IPS DF 6.9 (cell line): ENCODE results near the gene JMJD7.

Source experiments
- DNase-seq: peaks from one replicate; pipeline ENCODE4 v3.0.0-alpha.2; 2013; ENCODE audit warnings: low read depth, low spot score
- H3K27ac ChIP-seq: one replicate; pipeline ENCODE4 v1.5.1; 2013; ENCODE audit warnings: low read length, control low read depth
- H3K27me3 ChIP-seq: 2 replicates; pipeline ENCODE4 v1.6.1; 2013; ENCODE audit warnings: mild to moderate bottlenecking, low read length; ENCODE audit not compliant: control insufficient read depth, insufficient read depth
- H3K36me3 ChIP-seq: 2 replicates; pipeline ENCODE4 v1.6.1; 2013; ENCODE audit warnings: low read length; ENCODE audit not compliant: control insufficient read depth, insufficient read depth
- H3K4me1 ChIP-seq: 2 replicates; pipeline ENCODE4 v1.6.1; 2013; ENCODE audit warnings: low read length; ENCODE audit not compliant: control insufficient read depth, insufficient read depth
- H3K4me3 ChIP-seq: 2 replicates; pipeline ENCODE4 v1.5.1; 2013; ENCODE audit warnings: mild to moderate bottlenecking, low read length
- H3K9me3 ChIP-seq: 2 replicates; pipeline ENCODE4 v1.6.1; 2013; ENCODE audit warnings: low read length, inconsistent platforms; ENCODE audit not compliant: control insufficient read depth, insufficient read depth
- WGBS: extraction: QIAGEN DNeasy Blood & Tissue Kit; methylation state at CpG from one replicate; pipeline ENCODE4 v1.1.7; 2013; ENCODE audit warnings: mixed read lengths, missing lambda C conversion rate; ENCODE audit not compliant: insufficient read length, insufficient coverage; 5-methylcytosine and 5-hydroxymethylcytosine counted together

JMJD7 gene

GRCh38 chr15:41881920-41882688, 54.2 kb downstream of the JMJD7 start:
- Histone ChIP-seq H3K27me3 (peaks cover 14% of the 10 kb centered on the region; the same call in 1 of the 2 replicates), H3K4me1 (peaks cover 2% of the 10 kb centered on the region; the same call in 1 of the 2 replicates), H3K27ac (no peak overlapping the region), H3K9me3 (no peaks in the 10 kb centered on the region), H3K4me3 (peak overlapping the region; percentile 39; the same call in 1 of the 2 replicates), H3K36me3 (no peaks in the 10 kb centered on the region; the same call in 1 of the 2 replicates)
- no peak for DNase-seq
- no CpG with 5 or more reads among the region's 81 CpGs for WGBS

GRCh38 chr15:41882689-41883483, 55.0 kb downstream of the JMJD7 start:
- DNase-seq, result no peak
- peaks cover 2% of the 10 kb centered on the region; the same call in 1 of the 2 replicates for H3K4me1 ChIP-seq
- no peaks in the 10 kb centered on the region; the same call in 1 of the 2 replicates for H3K36me3 ChIP-seq
- H3K27me3 ChIP-seq, result peaks cover 14% of the 10 kb centered on the region; the same call in 1 of the 2 replicates
- H3K27ac ChIP-seq, result no peak overlapping the region
- WGBS, result no CpG with 5 or more reads among the region's 14 CpGs
- H3K4me3 ChIP-seq, result peak overlapping the region; percentile 39; the same call in 1 of the 2 replicates
- H3K9me3 ChIP-seq, result no peaks in the 10 kb centered on the region

- H3K4me1 ChIP-seq, result peaks cover 2% of the 10 kb centered on the region; the same call in 1 of the 2 replicates
Measured at GRCh38 chr15:41883484-41883825, 55.6 kb downstream of the JMJD7 start.

GRCh38 chr15:41884458-41884857, 56.6 kb downstream of the JMJD7 start:
- Histone ChIP-seq H3K4me1 (peaks cover 2% of the 10 kb centered on the region; the same call in 1 of the 2 replicates), H3K9me3 (no peaks in the 10 kb centered on the region), H3K36me3 (no peaks in the 10 kb centered on the region; the same call in 1 of the 2 replicates), H3K27me3 (peaks cover 14% of the 10 kb centered on the region; the same call in 1 of the 2 replicates), H3K27ac (no peak overlapping the region), H3K4me3 (no peak overlapping the region)
- no peak for DNase-seq
- WGBS, result no CpG with 5 or more reads among the region's 7 CpGs

More at GRCh38 chr15:41883484-41883825, 55.6 kb downstream of the JMJD7 start:
- Histone ChIP-seq H3K36me3 (no peaks in the 10 kb centered on the region; the same call in 1 of the 2 replicates), H3K27me3 (peaks cover 14% of the 10 kb centered on the region; the same call in 1 of the 2 replicates), H3K4me3 (no peak overlapping the region), H3K9me3 (no peaks in the 10 kb centered on the region), H3K27ac (no peak overlapping the region)
- WGBS, result no CpG with 5 or more reads among the region's 2 CpGs
- DNase-seq, result no peak

GRCh38 chr15:41885321-41885720, 57.4 kb downstream of the JMJD7 start:
- DNase-seq, result no peak
- Histone ChIP-seq H3K9me3 (no peaks in the 10 kb centered on the region), H3K4me1 (peaks cover 2% of the 10 kb centered on the region; the same call in 1 of the 2 replicates), H3K36me3 (no peaks in the 10 kb centered on the region; the same call in 1 of the 2 replicates), H3K4me3 (no peak overlapping the region), H3K27ac (no peak overlapping the region), H3K27me3 (peaks cover 14% of the 10 kb centered on the region; the same call in 1 of the 2 replicates)

- Histone ChIP-seq H3K9me3 (no peaks in the 10 kb centered on the region), H3K36me3 (no peaks in the 10 kb centered on the region; the same call in 1 of the 2 replicates), H3K27ac (no peak overlapping the region), H3K4me3 (no peak overlapping the region), H3K27me3 (peaks cover 12% of the 10 kb centered on the region; the same call in 1 of the 2 replicates), H3K4me1 (peaks cover 2% of the 10 kb centered on the region; the same call in 1 of the 2 replicates)
- no peak for DNase-seq
- no CpG with 5 or more reads among the region's 14 CpGs for WGBS
Measured at GRCh38 chr15:41885841-41886240, 57.9 kb downstream of the JMJD7 start.

- WGBS, result no CpG with 5 or more reads among the region's 7 CpGs
- no peak for DNase-seq
- no peak overlapping the region for H3K27ac ChIP-seq
Measured at GRCh38 chr15:41886741-41887140, 58.8 kb downstream of the JMJD7 start.

GRCh38 chr15:41887161-41887560, 59.3 kb downstream of the JMJD7 start:
- DNase-seq, result no peak
- no peaks in the 10 kb centered on the region; the same call in 1 of the 2 replicates for H3K36me3 ChIP-seq
- H3K27ac ChIP-seq, result no peak overlapping the region
- H3K4me1 ChIP-seq, result no peaks in the 10 kb centered on the region
- no CpG with 5 or more reads among the region's 10 CpGs for WGBS
- H3K9me3 ChIP-seq, result no peaks in the 10 kb centered on the region
- peaks cover 5% of the 10 kb centered on the region; the same call in 1 of the 2 replicates for H3K27me3 ChIP-seq
- H3K4me3 ChIP-seq, result no peak overlapping the region

More at GRCh38 chr15:41886741-41887140, 58.8 kb downstream of the JMJD7 start:
- no peaks in the 10 kb centered on the region for H3K9me3 ChIP-seq
- peaks cover under 1% of the 10 kb centered on the region; the same call in 1 of the 2 replicates for H3K4me1 ChIP-seq
- H3K27me3 ChIP-seq, result peaks cover 5% of the 10 kb centered on the region; the same call in 1 of the 2 replicates
- H3K4me3 ChIP-seq, result no peak overlapping the region
- H3K36me3 ChIP-seq, result no peaks in the 10 kb centered on the region; the same call in 1 of the 2 replicates
